HEK293T (cell line): ENCODE results near the gene SLC35A5.

ENCODE experiments used
- ARNT ChIP-seq: fragments of 450-650 bp; IDR thresholded peaks from 2 replicates; pipeline ENCODE4 v1.6.1; 2017; ENCODE audit warnings: mild to moderate bottlenecking
- BHLHE40 ChIP-seq: fragments of 450-650 bp; IDR thresholded peaks from 2 replicates; pipeline ENCODE4 v1.6.1; 2016; ENCODE audit warnings: mild to moderate bottlenecking, moderate library complexity, borderline replicate concordance
- CTBP1 ChIP-seq: fragments of 450-650 bp; IDR thresholded peaks from 2 replicates; pipeline ENCODE4 v1.6.1; 2016; ENCODE audit warnings: borderline replicate concordance
- ELF4 ChIP-seq: fragments of 450-650 bp; IDR thresholded peaks from 2 replicates; pipeline ENCODE4 v1.6.1; 2017; ENCODE audit warnings: antibody characterized with exemption
- FOXA1 ChIP-seq: fragments of 450-650 bp; IDR thresholded peaks from 2 replicates; pipeline ENCODE4 v1.6.1; 2016; ENCODE audit warnings: mild to moderate bottlenecking
- FOXK2 ChIP-seq: fragments of 450-650 bp; IDR thresholded peaks from 2 replicates; pipeline ENCODE4 v1.6.1; 2016; ENCODE audit warnings: mild to moderate bottlenecking
- FOXM1 ChIP-seq: fragments of 450-650 bp; IDR thresholded peaks from 2 replicates; pipeline ENCODE4 v1.6.1; 2017; ENCODE audit warnings: mild to moderate bottlenecking, borderline replicate concordance
- LEF1 ChIP-seq: fragments of 450-650 bp; IDR thresholded peaks from 2 replicates; pipeline ENCODE4 v1.6.1; 2017; ENCODE audit warnings: mild to moderate bottlenecking, borderline replicate concordance
- NFRKB ChIP-seq: fragments of 450-650 bp; IDR thresholded peaks from 2 replicates; pipeline ENCODE4 v1.6.1; 2016; ENCODE audit warnings: mild to moderate bottlenecking, moderate library complexity
- SP1 ChIP-seq: fragments of 450-650 bp; IDR thresholded peaks from 2 replicates; pipeline ENCODE4 v1.6.1; 2017
- SUZ12 ChIP-seq: fragments of 450-650 bp; IDR thresholded peaks from 2 replicates; pipeline ENCODE4 v1.6.1; 2016; ENCODE audit warnings: mild to moderate bottlenecking
- TARDBP ChIP-seq: fragments of 450-650 bp; IDR thresholded peaks from 2 replicates; pipeline ENCODE4 v1.6.1; 2016

- TF ChIP-seq LEF1, result no peak
- no peak for TF ChIP-seq TARDBP
- no peak for TF ChIP-seq BHLHE40
- TF ChIP-seq CTBP1, result no peak
- no peak for TF ChIP-seq ELF4
- TF ChIP-seq FOXM1, result no peak
- no peak for TF ChIP-seq SP1
- no peak for TF ChIP-seq FOXA1
- TF ChIP-seq SUZ12, result no peak
- TF ChIP-seq FOXK2, result no peak
- no peak for TF ChIP-seq NFRKB
- no peak for TF ChIP-seq ARNT
Measured at GRCh38 chr3:112602217-112602838, 40.5 kb downstream of the SLC35A5 start.
